Fibroblast of pulmonary artery (primary cell): Measurements from ENCODE around the gene CNN2.

Source experiments
- DNase-seq: peaks from one replicate; pipeline ENCODE4 v3.0.0-alpha.2; 2010; ENCODE audit warnings: low read depth
- H3K4me3 ChIP-seq: replicated peaks from 2 replicates; pipeline ENCODE4 v1.5.1; 2011; ENCODE audit warnings: low read depth, mild to moderate bottlenecking, control low read depth, low read length, moderate library complexity
- CTCF ChIP-seq: IDR thresholded peaks from 2 replicates; pipeline ENCODE4 v1.5.1; 2011; ENCODE audit warnings: mild to moderate bottlenecking, control low read depth, low read length, inconsistent platforms; ENCODE audit errors: missing control alignments

The CNN2 gene

GRCh38 chr19:991174-991931 lies 35.1 kb upstream of the CNN2 start:
- H3K4me3 ChIP-seq: no peak overlapping the region
- DNase-seq: peak; percentile 53
- TF ChIP-seq CTCF: no peak

GRCh38 chr19:991932-992669 lies 34.3 kb upstream of the CNN2 start:
- no peak overlapping the region for H3K4me3 ChIP-seq
- no peak for TF ChIP-seq CTCF
- no peak for DNase-seq

GRCh38 chr19:992670-993055 lies 33.7 kb upstream of the CNN2 start:
- no peak for DNase-seq
- TF ChIP-seq CTCF: no peak
- H3K4me3 ChIP-seq: no peak overlapping the region

DNA sequence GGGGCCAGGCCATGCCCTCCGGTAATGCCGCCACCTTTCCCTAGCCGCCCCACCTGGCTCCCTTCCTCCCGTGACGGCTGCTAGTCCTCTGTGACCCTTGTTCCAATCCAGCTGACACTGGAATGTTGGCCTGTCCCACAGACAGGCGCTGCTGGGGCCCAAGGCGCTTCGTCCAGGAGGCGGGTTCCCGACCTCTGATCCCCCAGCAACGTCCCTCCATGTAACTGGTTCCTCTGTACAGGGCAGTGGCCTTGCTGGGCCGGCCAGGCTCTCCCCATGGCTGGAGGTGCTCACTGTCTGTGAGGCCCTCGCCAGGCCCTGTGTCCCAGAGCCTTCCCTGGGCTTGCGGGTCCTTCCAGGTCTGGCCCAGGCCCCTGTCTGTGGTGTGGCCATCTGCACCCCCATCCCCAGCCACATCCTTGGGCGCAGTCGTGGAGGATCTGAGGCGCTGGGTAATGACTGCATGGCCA lies 33.0 kb upstream of the CNN2 start:
- no peak overlapping the region for H3K4me3 ChIP-seq
- TF ChIP-seq CTCF: no peak
- no peak for DNase-seq

DNA sequence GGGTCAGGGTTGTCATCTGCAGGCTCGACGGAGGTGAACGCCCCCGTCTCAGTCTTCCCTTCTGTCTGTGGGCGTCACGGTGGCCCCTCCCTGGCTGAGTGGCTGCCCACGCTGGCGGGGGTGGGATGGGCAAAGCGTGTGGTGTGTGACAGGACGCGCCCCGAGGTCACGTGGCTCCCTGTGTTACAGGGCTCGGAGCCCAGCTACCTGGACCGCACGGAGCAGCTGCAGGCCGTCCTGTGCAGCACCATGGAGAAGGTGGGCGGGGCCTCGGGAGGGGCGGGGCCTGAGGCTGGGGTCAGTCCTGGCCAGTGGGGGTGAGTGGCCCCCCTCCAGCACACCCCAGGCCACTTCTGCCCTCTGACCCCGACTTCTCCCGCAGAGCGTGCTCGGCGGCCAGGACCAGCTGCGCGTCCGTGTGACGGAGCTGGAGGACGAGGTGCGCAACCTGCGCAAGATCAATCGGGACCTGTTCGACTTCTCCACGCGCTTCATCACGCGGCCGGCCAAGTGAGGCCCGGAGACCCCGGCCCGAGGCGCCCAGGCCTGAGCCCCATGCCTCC lies 32.5 kb upstream of the CNN2 start:
- H3K4me3 ChIP-seq: no peak overlapping the region
- no peak for DNase-seq
- TF ChIP-seq CTCF: no peak

DNA sequence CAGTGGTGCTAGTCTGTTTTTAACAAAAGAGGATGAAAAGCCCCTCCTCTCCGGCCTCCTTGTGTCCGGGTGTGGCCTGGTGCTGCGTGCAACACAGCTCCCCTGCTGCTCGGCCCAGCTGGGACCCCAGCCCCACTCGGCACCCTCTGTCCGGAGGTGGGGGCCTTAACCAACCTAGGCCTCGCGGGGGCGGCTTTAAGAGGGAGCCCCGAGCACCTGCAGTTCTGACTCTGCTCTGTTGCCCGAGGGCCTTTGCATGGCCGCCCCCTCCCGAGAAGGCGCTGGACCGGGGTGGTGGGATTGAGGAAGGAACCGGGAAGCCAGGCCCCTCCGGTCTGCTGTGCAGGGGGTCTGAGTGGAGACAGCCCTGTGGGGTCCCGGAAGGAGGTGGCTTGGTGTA lies 31.9 kb upstream of the CNN2 start:
- TF ChIP-seq CTCF: no peak
- no peak for DNase-seq
- no peak overlapping the region for H3K4me3 ChIP-seq
